BE2C (cell line): ENCODE measurements around the gene SERPINB13.

Experiments used
- DNase-seq: peaks from one replicate; pipeline ENCODE4 v3.0.0-alpha.2; 2020
- H3K27me3 ChIP-seq: fragments of 250-450 bp; sonication (Bioruptor Pico); 2 replicates; pipeline ENCODE4 v1.5.1; 2020; ENCODE audit warnings: mild to moderate bottlenecking
- H3K36me3 ChIP-seq: fragments of 250-450 bp; sonication (Bioruptor Pico); 2 replicates; pipeline ENCODE4 v1.5.1; 2020; ENCODE audit warnings: mild to moderate bottlenecking
- H3K4me1 ChIP-seq: fragments of 250-450 bp; sonication (Bioruptor Pico); 2 replicates; pipeline ENCODE4 v1.5.1; 2020
- H3K4me3 ChIP-seq: 2 replicates; pipeline ENCODE4 v1.5.1; 2011; ENCODE audit warnings: low read depth, low read length
- H3K9me3 ChIP-seq: fragments of 250-450 bp; sonication (Bioruptor Pico); 2 replicates; pipeline ENCODE4 v1.5.1; 2020
- TF ChIP-seq, protein P1 (sequence below): IDR thresholded peaks from 2 replicates; pipeline ENCODE4 v1.5.1; 2012; ENCODE audit warnings: mild to moderate bottlenecking, low read depth, low read length

The SERPINB13 gene

GRCh38 chr18:63591725-63592124 is 4.6 kb downstream of the SERPINB13 start:
- Histone ChIP-seq H3K4me3 (no peak overlapping the region), H3K9me3 (no peaks in the 10 kb centered on the region), H3K4me1 (no peaks in the 10 kb centered on the region), H3K27me3 (no peaks in the 10 kb centered on the region), H3K36me3 (no peaks in the 10 kb centered on the region)
- no peak for DNase-seq
- TF ChIP-seq, protein P1, sequence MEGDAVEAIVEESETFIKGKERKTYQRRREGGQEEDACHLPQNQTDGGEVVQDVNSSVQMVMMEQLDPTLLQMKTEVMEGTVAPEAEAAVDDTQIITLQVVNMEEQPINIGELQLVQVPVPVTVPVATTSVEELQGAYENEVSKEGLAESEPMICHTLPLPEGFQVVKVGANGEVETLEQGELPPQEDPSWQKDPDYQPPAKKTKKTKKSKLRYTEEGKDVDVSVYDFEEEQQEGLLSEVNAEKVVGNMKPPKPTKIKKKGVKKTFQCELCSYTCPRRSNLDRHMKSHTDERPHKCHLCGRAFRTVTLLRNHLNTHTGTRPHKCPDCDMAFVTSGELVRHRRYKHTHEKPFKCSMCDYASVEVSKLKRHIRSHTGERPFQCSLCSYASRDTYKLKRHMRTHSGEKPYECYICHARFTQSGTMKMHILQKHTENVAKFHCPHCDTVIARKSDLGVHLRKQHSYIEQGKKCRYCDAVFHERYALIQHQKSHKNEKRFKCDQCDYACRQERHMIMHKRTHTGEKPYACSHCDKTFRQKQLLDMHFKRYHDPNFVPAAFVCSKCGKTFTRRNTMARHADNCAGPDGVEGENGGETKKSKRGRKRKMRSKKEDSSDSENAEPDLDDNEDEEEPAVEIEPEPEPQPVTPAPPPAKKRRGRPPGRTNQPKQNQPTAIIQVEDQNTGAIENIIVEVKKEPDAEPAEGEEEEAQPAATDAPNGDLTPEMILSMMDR = no peak

DNA sequence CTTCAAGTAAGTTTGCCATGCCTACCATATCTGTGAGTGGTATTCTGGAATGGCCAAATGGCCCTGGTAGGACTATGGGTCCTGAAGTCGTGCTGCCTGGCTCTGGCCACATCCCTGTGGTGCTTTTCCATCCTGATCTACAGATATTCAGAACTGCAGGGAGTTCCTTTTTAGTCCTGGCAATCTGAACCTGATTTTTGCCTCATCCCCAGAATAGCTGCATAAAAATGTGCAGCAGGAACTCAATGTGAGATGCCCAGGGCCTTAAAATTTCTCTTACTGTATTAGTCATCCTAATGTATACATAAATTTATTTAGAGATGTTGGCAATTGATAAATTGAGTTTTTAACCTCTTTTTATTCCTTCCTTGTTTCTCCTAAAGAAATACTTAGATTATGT is 5.3 kb downstream of the SERPINB13 start:
- no peaks in the 10 kb centered on the region for H3K4me1 ChIP-seq

GRCh38 chr18:63596964-63597363 is 9.8 kb downstream of the SERPINB13 start:
- no peak for DNase-seq
- Histone ChIP-seq H3K4me3 (no peak overlapping the region), H3K9me3 (no peaks in the 10 kb centered on the region), H3K27me3 (no peaks in the 10 kb centered on the region), H3K4me1 (no peaks in the 10 kb centered on the region), H3K36me3 (no peaks in the 10 kb centered on the region)
- TF ChIP-seq, protein P1 = no peak

More for the DNA sequence above, 5.3 kb downstream of the SERPINB13 start:
- Histone ChIP-seq H3K36me3 (no peaks in the 10 kb centered on the region), H3K9me3 (no peaks in the 10 kb centered on the region), H3K4me3 (no peak overlapping the region), H3K27me3 (no peaks in the 10 kb centered on the region)
- TF ChIP-seq, protein P1 = no peak
- no peak for DNase-seq

GRCh38 chr18:63603355-63603754 is 16.2 kb downstream of the SERPINB13 start:
- TF ChIP-seq, protein P1 = no peak
- no peak overlapping the region for H3K4me3 ChIP-seq
- no peaks in the 10 kb centered on the region for H3K9me3 ChIP-seq
- no peaks in the 10 kb centered on the region for H3K27me3 ChIP-seq
- no peaks in the 10 kb centered on the region for H3K4me1 ChIP-seq
- DNase-seq = no peak
- no peaks in the 10 kb centered on the region for H3K36me3 ChIP-seq

GRCh38 chr18:63603772-63604171 is 16.6 kb downstream of the SERPINB13 start:
- H3K27me3 ChIP-seq = no peaks in the 10 kb centered on the region
- TF ChIP-seq, protein P1 = no peak
- no peaks in the 10 kb centered on the region for H3K9me3 ChIP-seq
- no peaks in the 10 kb centered on the region for H3K36me3 ChIP-seq
- H3K4me3 ChIP-seq = no peak overlapping the region
- DNase-seq = no peak
- H3K4me1 ChIP-seq = no peaks in the 10 kb centered on the region

GRCh38 chr18:63604791-63605567 is 17.8 kb downstream of the SERPINB13 start:
- DNase-seq = no peak
- no peaks in the 10 kb centered on the region for H3K27me3 ChIP-seq
- TF ChIP-seq, protein P1 = no peak

More at GRCh38 chr18:63604791-63605567, 17.8 kb downstream of the SERPINB13 start:
- Histone ChIP-seq H3K36me3 (no peaks in the 10 kb centered on the region), H3K4me3 (no peak overlapping the region), H3K4me1 (no peaks in the 10 kb centered on the region), H3K9me3 (no peaks in the 10 kb centered on the region)
